ENCODE data around the gene OR2T3.
"Not testable (repeated sequence)": the region's sequence is repeated elsewhere in the genome, so short reads cannot be mapped to it uniquely, and the experiment has no call there.

Gene OR2T3

GRCh38 chr1:248473051-248473450 lies at the start of gene OR2T3:
TSS of gene OR2T3 (plus strand) at chr1:248473351. CDS start at chr1:248473351, 0 bp downstream.
- not testable (repeated sequence) for H3K9ac ChIP-seq; H3K27ac ChIP-seq; H3K4me3 ChIP-seq (ENCODE audit: low read depth, low read length); H3K36me3 ChIP-seq (ENCODE audit: control insufficient read depth, insufficient read depth, low read length); H3K27me3 ChIP-seq (ENCODE audit: control insufficient read depth, insufficient read depth, low read length); H3K4me2 ChIP-seq (ENCODE audit: low read length); H3K9me3 ChIP-seq (ENCODE audit: control insufficient read depth, low read length); H3K79me2 ChIP-seq; H3K4me1 ChIP-seq; H2AFZ ChIP-seq

GRCh38 chr1:248427526-248428191 lies 45.5 kb upstream of the OR2T3 start:
- not testable (repeated sequence) for H3K4me1 ChIP-seq; H3K27ac ChIP-seq; H3K4me2 ChIP-seq (ENCODE audit: low read length); H3K9ac ChIP-seq; H3K36me3 ChIP-seq (ENCODE audit: control insufficient read depth, insufficient read depth, low read length); H3K79me2 ChIP-seq; H3K9me3 ChIP-seq (ENCODE audit: control insufficient read depth, low read length); H3K4me3 ChIP-seq (ENCODE audit: low read depth, low read length); H2AFZ ChIP-seq; H3K27me3 ChIP-seq (ENCODE audit: control insufficient read depth, insufficient read depth, low read length)

GRCh38 chr1:248428192-248428533 lies 45.0 kb upstream of the OR2T3 start:
- H3K27ac ChIP-seq; H3K36me3 ChIP-seq (ENCODE audit: control insufficient read depth, insufficient read depth, low read length); H2AFZ ChIP-seq; H3K27me3 ChIP-seq (ENCODE audit: control insufficient read depth, insufficient read depth, low read length); H3K4me2 ChIP-seq (ENCODE audit: low read length); H3K9me3 ChIP-seq (ENCODE audit: control insufficient read depth, low read length); H3K79me2 ChIP-seq; H3K4me1 ChIP-seq; H3K9ac ChIP-seq; H3K4me3 ChIP-seq (ENCODE audit: low read depth, low read length): not testable (repeated sequence)

- H3K27ac ChIP-seq; H3K4me2 ChIP-seq (ENCODE audit: low read length); H3K27me3 ChIP-seq (ENCODE audit: control insufficient read depth, insufficient read depth, low read length); H3K9me3 ChIP-seq (ENCODE audit: control insufficient read depth, low read length); H3K36me3 ChIP-seq (ENCODE audit: control insufficient read depth, insufficient read depth, low read length); H2AFZ ChIP-seq; H3K4me1 ChIP-seq; H3K9ac ChIP-seq; H3K79me2 ChIP-seq; H3K4me3 ChIP-seq (ENCODE audit: low read depth, low read length): not testable (repeated sequence)
Observed at GRCh38 chr1:248431683-248432082, 41.5 kb upstream of the OR2T3 start.

- not testable (repeated sequence) for H3K4me2 ChIP-seq (ENCODE audit: low read length); H3K79me2 ChIP-seq; H3K4me1 ChIP-seq; H3K27me3 ChIP-seq (ENCODE audit: control insufficient read depth, insufficient read depth, low read length); H3K9me3 ChIP-seq (ENCODE audit: control insufficient read depth, low read length); H3K36me3 ChIP-seq (ENCODE audit: control insufficient read depth, insufficient read depth, low read length); H3K4me3 ChIP-seq (ENCODE audit: low read depth, low read length); H3K9ac ChIP-seq; H2AFZ ChIP-seq; H3K27ac ChIP-seq
Observed at GRCh38 chr1:248432201-248432600, 41.0 kb upstream of the OR2T3 start.

GRCh38 chr1:248433811-248434415 lies 39.2 kb upstream of the OR2T3 start:
- H3K4me2 ChIP-seq (ENCODE audit: low read length); H3K27me3 ChIP-seq (ENCODE audit: control insufficient read depth, insufficient read depth, low read length); H2AFZ ChIP-seq; H3K9ac ChIP-seq; H3K79me2 ChIP-seq; H3K9me3 ChIP-seq (ENCODE audit: control insufficient read depth, low read length); H3K36me3 ChIP-seq (ENCODE audit: control insufficient read depth, insufficient read depth, low read length); H3K27ac ChIP-seq; H3K4me3 ChIP-seq (ENCODE audit: low read depth, low read length); H3K4me1 ChIP-seq: not testable (repeated sequence)

- not testable (repeated sequence) for H3K79me2 ChIP-seq; H2AFZ ChIP-seq; H3K4me2 ChIP-seq (ENCODE audit: low read length); H3K9me3 ChIP-seq (ENCODE audit: control insufficient read depth, low read length); H3K27ac ChIP-seq; H3K9ac ChIP-seq; H3K27me3 ChIP-seq (ENCODE audit: control insufficient read depth, insufficient read depth, low read length); H3K36me3 ChIP-seq (ENCODE audit: control insufficient read depth, insufficient read depth, low read length); H3K4me3 ChIP-seq (ENCODE audit: low read depth, low read length); H3K4me1 ChIP-seq
Observed at GRCh38 chr1:248434913-248435312, 38.2 kb upstream of the OR2T3 start.

- not testable (repeated sequence) for H3K36me3 ChIP-seq (ENCODE audit: control insufficient read depth, insufficient read depth, low read length); H3K4me2 ChIP-seq (ENCODE audit: low read length); H3K4me1 ChIP-seq; H3K79me2 ChIP-seq; H3K27me3 ChIP-seq (ENCODE audit: control insufficient read depth, insufficient read depth, low read length); H3K27ac ChIP-seq; H3K9me3 ChIP-seq (ENCODE audit: control insufficient read depth, low read length); H2AFZ ChIP-seq; H3K9ac ChIP-seq; H3K4me3 ChIP-seq (ENCODE audit: low read depth, low read length)
Observed at GRCh38 chr1:248436303-248436702, 36.8 kb upstream of the OR2T3 start.

- not testable (repeated sequence) for H3K4me3 ChIP-seq (ENCODE audit: low read depth, low read length); H3K4me1 ChIP-seq; H3K27ac ChIP-seq; H2AFZ ChIP-seq; H3K27me3 ChIP-seq (ENCODE audit: control insufficient read depth, insufficient read depth, low read length); H3K79me2 ChIP-seq; H3K4me2 ChIP-seq (ENCODE audit: low read length); H3K9me3 ChIP-seq (ENCODE audit: control insufficient read depth, low read length); H3K9ac ChIP-seq; H3K36me3 ChIP-seq (ENCODE audit: control insufficient read depth, insufficient read depth, low read length)
Observed at GRCh38 chr1:248438668-248439067, 34.5 kb upstream of the OR2T3 start.

GRCh38 chr1:248439283-248439682 lies 33.9 kb upstream of the OR2T3 start:
- H3K9ac ChIP-seq: not testable (repeated sequence)

GRCh38 chr1:248442500-248443277 lies 30.5 kb upstream of the OR2T3 start:
- H3K27ac ChIP-seq; H3K36me3 ChIP-seq (ENCODE audit: control insufficient read depth, insufficient read depth, low read length); H3K9ac ChIP-seq; H3K4me3 ChIP-seq (ENCODE audit: low read depth, low read length); H3K9me3 ChIP-seq (ENCODE audit: control insufficient read depth, low read length); H3K4me2 ChIP-seq (ENCODE audit: low read length); H3K79me2 ChIP-seq; H3K4me1 ChIP-seq; H3K27me3 ChIP-seq (ENCODE audit: control insufficient read depth, insufficient read depth, low read length); H2AFZ ChIP-seq: not testable (repeated sequence)

More at GRCh38 chr1:248439283-248439682, 33.9 kb upstream of the OR2T3 start:
- not testable (repeated sequence) for H3K27ac ChIP-seq; H3K4me1 ChIP-seq; H2AFZ ChIP-seq; H3K4me2 ChIP-seq (ENCODE audit: low read length); H3K9me3 ChIP-seq (ENCODE audit: control insufficient read depth, low read length); H3K79me2 ChIP-seq; H3K4me3 ChIP-seq (ENCODE audit: low read depth, low read length); H3K36me3 ChIP-seq (ENCODE audit: control insufficient read depth, insufficient read depth, low read length); H3K27me3 ChIP-seq (ENCODE audit: control insufficient read depth, insufficient read depth, low read length)
